Calu3 (cell line): ENCODE measurements around the gene CHKB. TPM values are rescaled to one million over a fixed set of nuclear protein-coding genes. Genes with fewer than 3 reads are reported as not detected.

Experiments
- BruUV-seq: library from RNA; stranded (reverse); fragments of 400-500 nt; replicated peaks from 2 replicates; lab custom pipeline; 2021; lab: Mats Ljungman, UMichigan
- CTCF ChIA-PET: fragments of 300-600 bp; sonication (Branson Sonifier 250); formaldehyde crosslinking; loops from one replicate; lab custom pipeline; 2022; ENCODE audit warnings: antibody characterized with exemption; lab: Charles Lee
- DNase-seq: peaks from one replicate; pipeline ENCODE4 v3.0.0; 2022
- H3K27ac Mint-ChIP-seq: one replicate; pipeline ENCODE4 v1.8.0; 2022; ENCODE audit warnings: mixed read lengths; ENCODE audit not compliant: unreplicated experiment
- H3K27me3 Mint-ChIP-seq: one replicate; pipeline ENCODE4 v1.8.0; 2022; ENCODE audit warnings: mixed read lengths; ENCODE audit not compliant: unreplicated experiment
- H3K36me3 Mint-ChIP-seq: one replicate; pipeline ENCODE4 v1.8.0; 2022; ENCODE audit warnings: mild to moderate bottlenecking, moderate library complexity, mixed read lengths; ENCODE audit not compliant: insufficient read depth, unreplicated experiment
- H3K4me1 Mint-ChIP-seq: one replicate; pipeline ENCODE4 v1.8.0; 2022; ENCODE audit warnings: mild to moderate bottlenecking, low read depth, mixed read lengths; ENCODE audit not compliant: unreplicated experiment
- H3K4me3 Mint-ChIP-seq: one replicate; pipeline ENCODE4 v1.8.0; 2022; ENCODE audit warnings: mild to moderate bottlenecking, low read depth, moderate library complexity, mixed read lengths; ENCODE audit not compliant: unreplicated experiment
- H3K9me3 Mint-ChIP-seq: one replicate; pipeline ENCODE4 v1.8.0; 2022; ENCODE audit warnings: low read depth, mixed read lengths; ENCODE audit not compliant: unreplicated experiment
- CTCF ChIP-seq: fragments of 200-600 bp; IDR thresholded peaks from one replicate; pipeline ENCODE4 v1.8.0; 2022; ENCODE audit warnings: antibody characterized with exemption; ENCODE audit not compliant: unreplicated experiment
- intact Hi-C: fragments of 100-400 bp; cut with micrococcal nuclease; formaldehyde crosslinking; loops from one replicate; pipeline ENCODE4 v1.10.0; 2022; ENCODE audit not compliant: unreplicated experiment
- total RNA-seq: library from RNA; stranded (reverse); gene quantifications from 2 replicates; pipeline ENCODE4 v1.2.3, GENCODE V29; 2022

CHKB gene
- total RNA-seq, 1 experiment from 2014 or later, result 80.9 TPM

GRCh38 chr22:50532824-50533796 lies 49.5 kb downstream of the CHKB start:
- intact Hi-C loops, result no loop called here
- H3K36me3 Mint-ChIP-seq, result peaks cover 72% of the 10 kb centered on the region
- H3K27ac Mint-ChIP-seq, result peak overlapping the region; percentile 98
- H3K4me1 Mint-ChIP-seq, result peaks cover 31% of the 10 kb centered on the region
- no peak for TF ChIP-seq CTCF
- TSS peak; percentile 18 for BruUV-seq
- CTCF ChIA-PET, result interaction anchor here (1.5 to 1.9 kb wide), 2 partner anchors 30 to 88 kb away, joined by 5 to 6 read pairs; partner anchors contain the start of gene SYCE3
- no peak for DNase-seq
- peak overlapping the region; percentile 90 for H3K4me3 Mint-ChIP-seq
- H3K9me3 Mint-ChIP-seq, result no peaks in the 10 kb centered on the region
- no peaks in the 10 kb centered on the region for H3K27me3 Mint-ChIP-seq

DNA sequence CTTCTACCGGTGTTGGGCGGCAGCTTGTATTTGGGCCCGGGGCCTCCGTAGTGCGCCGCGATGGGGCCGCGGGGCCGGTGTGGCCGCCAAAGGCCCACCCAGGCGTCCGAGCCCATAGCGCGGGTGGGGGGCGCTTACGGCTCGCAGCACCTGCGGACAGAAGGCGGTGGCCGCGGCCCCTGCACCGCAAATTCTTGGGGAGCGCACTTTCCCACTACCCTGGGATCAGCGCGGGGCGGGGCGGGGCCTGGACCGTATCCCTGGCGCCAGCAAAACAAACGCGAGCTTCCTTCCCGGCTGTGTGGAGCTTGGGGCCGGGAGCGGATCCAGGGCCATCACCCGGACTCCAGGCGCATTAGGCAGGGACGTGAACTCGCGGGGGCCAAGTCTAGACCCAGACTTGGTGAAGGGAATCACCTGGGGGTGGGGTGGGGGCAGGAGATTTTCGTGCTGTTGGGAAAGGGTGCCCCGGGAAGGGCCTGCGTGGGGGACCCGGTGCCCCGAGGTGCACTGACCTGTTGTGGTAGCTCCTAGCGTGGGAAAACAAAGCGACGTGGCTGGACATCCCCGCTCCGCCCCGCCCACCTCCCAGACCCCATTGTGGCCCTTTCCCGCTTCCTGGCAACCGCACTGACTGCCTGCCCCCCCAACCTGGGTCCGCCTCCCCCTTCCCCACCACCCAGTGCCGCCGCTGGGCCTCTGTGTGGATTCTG lies 50.5 kb downstream of the CHKB start:
- H3K4me1 Mint-ChIP-seq, result peaks cover 29% of the 10 kb centered on the region
- H3K27me3 Mint-ChIP-seq, result no peaks in the 10 kb centered on the region
- no TSS peak for BruUV-seq
- peak overlapping the region; percentile 90 for H3K4me3 Mint-ChIP-seq
- H3K9me3 Mint-ChIP-seq, result no peaks in the 10 kb centered on the region
- DNase-seq, result peak; percentile 84
- no peak for TF ChIP-seq CTCF
- intact Hi-C loops, result loop anchor here (2.0 kb wide), 1 partner anchor 89 kb away; no protein-coding TSS in a partner anchor
- CTCF ChIA-PET, result interaction anchor here (0.7 to 1.9 kb wide), 5 partner anchors 31 to 225 kb away, joined by 3 to 6 read pairs (median 3); partner anchors contain the start of gene SYCE3
- H3K36me3 Mint-ChIP-seq, result peaks cover 76% of the 10 kb centered on the region
- peak overlapping the region; percentile 98 for H3K27ac Mint-ChIP-seq

DNA sequence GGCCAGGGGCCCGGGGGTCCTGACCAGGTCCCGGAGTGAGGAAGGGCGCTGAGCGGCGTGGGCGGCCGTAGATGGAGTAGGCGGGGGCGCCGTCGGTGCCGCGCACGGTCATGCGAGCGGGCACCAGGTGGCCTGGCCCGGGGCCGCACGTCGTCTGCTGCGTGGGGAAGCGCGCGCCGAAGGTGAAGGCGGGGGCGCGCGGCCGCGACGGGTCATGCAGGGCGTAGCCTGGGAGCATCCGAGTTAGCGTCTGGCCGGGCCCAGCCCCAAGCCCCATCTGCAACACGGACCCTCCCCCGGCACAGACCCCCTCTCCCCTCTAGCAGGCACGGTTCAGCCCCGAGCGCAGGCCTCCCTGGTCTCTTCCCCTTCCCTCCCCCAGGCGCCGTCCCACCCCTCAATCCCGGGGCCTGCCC lies 51.1 kb downstream of the CHKB start:
- no peaks in the 10 kb centered on the region for H3K9me3 Mint-ChIP-seq
- no peak for TF ChIP-seq CTCF
- peaks cover 82% of the 10 kb centered on the region for H3K36me3 Mint-ChIP-seq
- peak; percentile 70 for DNase-seq
- H3K27me3 Mint-ChIP-seq, result no peaks in the 10 kb centered on the region
- peak overlapping the region; percentile 90 for H3K4me3 Mint-ChIP-seq
- H3K27ac Mint-ChIP-seq, result peak overlapping the region; percentile 98
- no TSS peak for BruUV-seq
- peaks cover 34% of the 10 kb centered on the region for H3K4me1 Mint-ChIP-seq
- CTCF ChIA-PET, result interaction anchor here (0.7 to 1.5 kb wide), 5 partner anchors 8 to 226 kb away, joined by 3 to 5 read pairs (median 3); partner anchors contain the start of gene SYCE3
- intact Hi-C loops, result loop anchor here (2.0 kb wide), 1 partner anchor 89 kb away; no protein-coding TSS in a partner anchor
